HCT116 (cell line): ENCODE measurements around the gene PRMT3. TPM values are rescaled to one million over a fixed set of nuclear protein-coding genes. Genes with fewer than 3 reads are reported as not detected.
"Not testable (repeated sequence)": the region's sequence is repeated elsewhere in the genome, so short reads cannot be mapped to it uniquely, and the experiment has no call there.

Source experiments
- ATAC-seq: fragments of 200-7000 bp; cut with Tn5 transposase; 2 replicates; pipeline ENCODE4 v1.9.1; 2020; ENCODE audit warnings: mild to moderate bottlenecking, moderate library complexity
- BruUV-seq: library from RNA; stranded (reverse); fragments of 400-500 nt; replicated peaks from 2 replicates; lab custom pipeline; 2021; lab: Mats Ljungman, UMichigan
- CTCF ChIA-PET: fragments of 300-600 bp; sonication (Branson Sonifier 250); formaldehyde crosslinking; loops from one replicate; lab custom pipeline; 2021; ENCODE audit warnings: antibody characterized with exemption; lab: Charles Lee
- POLR2A ChIA-PET: fragments of 300-600, 350-600 bp; sonication (Branson Sonifier 250); formaldehyde crosslinking; loops from one replicate; lab custom pipeline; 2021; ENCODE audit warnings: antibody characterized with exemption; lab: Charles Lee
- RAD21 ChIA-PET, 2 experiments: fragments of 300-600 bp; sonication (Branson Sonifier 250); formaldehyde crosslinking; loops; one replicate each; lab custom pipeline; 2023; ENCODE audit warnings: low total read pairs in 2 of 2; ENCODE audit not compliant: uncharacterized antibody in 2 of 2, unreplicated experiment in 2 of 2, low non-redundant PET in 1 of 2; lab: Charles Lee
- DNase-seq: peaks from one replicate; pipeline ENCODE4 v3.0.0-alpha.2; 2010; ENCODE audit warnings: low read depth, low spot score
- H2AFZ ChIP-seq: fragments of 200-600 bp; shearing (Covaris generic), sonication (generic); 2 replicates; pipeline ENCODE4 v1.6.1; 2017; ENCODE audit warnings: low read depth, mixed run types, mixed read lengths, antibody characterized with exemption, low read length; ENCODE audit not compliant: poor library complexity, severe bottlenecking
- H3K27ac ChIP-seq: 2 replicates; pipeline ENCODE4 v1.5.1; 2012; ENCODE audit warnings: low read depth, low read length
- H3K27me3 ChIP-seq: fragments of 200-600 bp; sonication (generic); 2 replicates; pipeline ENCODE4 v1.6.1; 2016; ENCODE audit warnings: mixed run types, low read length, mixed read lengths; ENCODE audit not compliant: insufficient read depth
- H3K36me3 ChIP-seq, 2 experiments: fragments of 200-500 bp in 1 of 2; fragments of 200-600 bp in 1 of 2; sonication (Bioruptor generic) in 1 of 2; sonication (generic) in 1 of 2; 2 replicates each; pipeline versions ENCODE4 v1.5.1 to v1.6.1; 2014 to 2016; ENCODE audit warnings: low read length in 2 of 2, inconsistent platforms in 1 of 2, mixed read lengths in 1 of 2, mixed run types in 1 of 2; ENCODE audit not compliant: insufficient read depth in 2 of 2, control insufficient read depth in 1 of 2
- H3K4me1 ChIP-seq, 2 experiments: fragments of 200-600 bp in 1 of 2; sonication (generic) in 1 of 2; 2 replicates each; pipeline versions ENCODE4 v1.5.1 to v1.6.1; 2012 to 2017; ENCODE audit warnings: low read length in 2 of 2, inconsistent platforms in 1 of 2, mild to moderate bottlenecking in 1 of 2, mixed read lengths in 1 of 2, mixed run types in 1 of 2, moderate library complexity in 1 of 2; ENCODE audit not compliant: insufficient read depth in 2 of 2, control insufficient read depth in 1 of 2
- H3K4me2 ChIP-seq: fragments of 200-600 bp; sonication (generic); 2 replicates; pipeline ENCODE4 v1.6.1; 2017; ENCODE audit warnings: mixed run types, low read length, mixed read lengths
- H3K4me3 ChIP-seq, 2 experiments: fragments of 200-600 bp in 1 of 2; sonication (generic) in 1 of 2; replicated peaks in 1 of 2; 2 replicates each; pipeline ENCODE4 v1.5.1; 2011 to 2016; ENCODE audit warnings: low read length in 2 of 2, control low read depth in 1 of 2, low read depth in 1 of 2, mild to moderate bottlenecking in 1 of 2, mixed read lengths in 1 of 2, mixed run types in 1 of 2
- H3K79me2 ChIP-seq: fragments of 200-600 bp; sonication (generic); 2 replicates; pipeline ENCODE4 v1.6.1; 2017; ENCODE audit warnings: mild to moderate bottlenecking, mixed run types, low read length, moderate library complexity, mixed read lengths; ENCODE audit not compliant: insufficient read depth
- H3K9ac ChIP-seq: fragments of 200-600 bp; sonication (generic); 2 replicates; pipeline ENCODE4 v1.6.1; 2016; ENCODE audit warnings: low read length, mixed read lengths
- H3K9me2 ChIP-seq: fragments of 200-600 bp; sonication (generic), shearing (Covaris generic); 2 replicates; pipeline ENCODE4 v1.6.1; 2017; ENCODE audit warnings: mixed run types, mild to moderate bottlenecking, moderate library complexity; ENCODE audit not compliant: insufficient read depth
- H3K9me3 ChIP-seq, 2 experiments: fragments of 200-500 bp in 1 of 2; fragments of 200-600 bp in 1 of 2; sonication (Bioruptor generic) in 1 of 2; sonication (generic) in 1 of 2; 2 replicates each; pipeline ENCODE4 v1.6.1; 2014 to 2017; ENCODE audit warnings: low read length in 2 of 2, mixed read lengths in 2 of 2, inconsistent platforms in 1 of 2, low read depth in 1 of 2, mild to moderate bottlenecking in 1 of 2, mixed run types in 1 of 2, moderate library complexity in 1 of 2; ENCODE audit not compliant: control insufficient read depth in 1 of 2, insufficient read depth in 1 of 2
- H4K20me1 ChIP-seq: fragments of 200-600 bp; sonication (generic), shearing (Covaris generic); 2 replicates; pipeline ENCODE4 v1.6.1; 2017; ENCODE audit warnings: mixed run types, mild to moderate bottlenecking, moderate library complexity; ENCODE audit not compliant: insufficient read depth
- ATF3 ChIP-seq: IDR thresholded peaks from 2 replicates; pipeline ENCODE4 v1.6.1; 2012
- CTCF ChIP-seq, 3 experiments: fragments of 200-600 bp in 1 of 3; sonication (generic) in 1 of 3; IDR thresholded peaks in 2 of 3; conservative IDR thresholded peaks in 1 of 3; 2 replicates each; pipeline ENCODE4 v1.5.1; 2012 to 2017; ENCODE audit warnings: low read depth in 2 of 3, low read length in 2 of 3, antibody characterized with exemption in 1 of 3, borderline replicate concordance in 1 of 3, control low read depth in 1 of 3, mild to moderate bottlenecking in 1 of 3, mixed read lengths in 1 of 3, mixed run types in 1 of 3, moderate library complexity in 1 of 3; ENCODE audit not compliant: insufficient read depth in 1 of 3
- EZH2 ChIP-seq: fragments of 200-600 bp; sonication (generic); IDR thresholded peaks from 2 replicates; pipeline ENCODE4 v1.6.1; 2017; ENCODE audit warnings: antibody characterized with exemption, mixed run types
- EZH2phosphoT487 ChIP-seq: fragments of 200-600 bp; IDR thresholded peaks from 2 replicates; pipeline ENCODE4 v1.6.1; 2018; ENCODE audit warnings: antibody characterized with exemption, borderline replicate concordance
- REST ChIP-seq: IDR thresholded peaks from 2 replicates; pipeline ENCODE4 v1.6.1; 2012; ENCODE audit warnings: low read depth
- SP1 ChIP-seq: IDR thresholded peaks from 2 replicates; pipeline ENCODE4 v1.6.1; 2012; ENCODE audit warnings: low read depth
- ZFX ChIP-seq: fragments of 450-650 bp; IDR thresholded peaks from 2 replicates; pipeline ENCODE4 v1.6.1; 2017
- intact Hi-C: fragments of 100-400 bp; cut with micrococcal nuclease; formaldehyde crosslinking; loops from 2 replicates; pipeline ENCODE4 v1.10.0; 2022
- total RNA-seq: library from RNA; stranded (reverse); gene quantifications from one replicate; pipeline ENCODE4 v1.2.1, GENCODE V29; 2021; ENCODE audit not compliant: unreplicated experiment

The PRMT3 gene
- total RNA-seq, 1 experiment from 2014 or later: 24.3 TPM

DNA sequence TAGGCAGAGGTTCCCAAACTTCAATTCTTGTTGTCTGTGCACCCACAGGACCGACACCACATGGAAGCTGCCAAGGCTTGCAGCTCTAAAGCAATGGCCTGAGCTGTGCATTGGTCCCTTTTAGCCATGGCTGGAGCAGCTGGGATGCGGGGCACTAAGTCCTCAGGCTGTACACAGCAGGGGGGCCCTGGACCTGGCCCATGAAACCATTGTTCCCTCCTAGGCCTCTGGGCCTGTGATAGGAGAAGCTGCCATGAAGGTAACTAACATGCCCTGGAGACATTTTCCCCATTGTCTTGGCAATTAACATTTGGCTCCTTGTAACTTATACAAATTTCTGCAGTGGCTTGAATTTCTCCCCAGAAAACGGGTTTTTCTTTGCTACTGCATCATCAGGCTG lies 168.3 kb downstream of the PRMT3 start:
- ATAC-seq: no peak
- intact Hi-C loops: no loop called here
- H3K9ac ChIP-seq: no peak overlapping the region
- no peaks in the 10 kb centered on the region for H3K79me2 ChIP-seq
- no peak for DNase-seq
- no peak overlapping the region for H3K27ac ChIP-seq
- no peak overlapping the region for H3K4me3 ChIP-seq
- H2AFZ ChIP-seq: no peak overlapping the region
- BruUV-seq: no TSS peak
- RAD21 ChIA-PET: no interaction called here
- no peaks in the 10 kb centered on the region for H3K9me2 ChIP-seq
- no peak overlapping the region for H3K4me2 ChIP-seq
- no peaks in the 10 kb centered on the region for H3K4me1 ChIP-seq
- CTCF ChIA-PET: no interaction called here
- H3K27me3 ChIP-seq: peaks cover 26% of the 10 kb centered on the region
- no peaks in the 10 kb centered on the region for H3K36me3 ChIP-seq
- TF ChIP-seq EZH2phosphoT487 (no peak), ATF3 (no peak), REST (no peak), SP1 (no peak), ZFX (no peak), CTCF (IDR thresholded peaks at IDR 0.05 in 2 of 3, conservative IDR thresholded peaks at IDR 0.05 in 1 of 3; ENCODE audit: borderline replicate concordance in 1 of 3, insufficient read depth in 1 of 3, low read depth in 2 of 3, low read length in 2 of 3) (no peak), EZH2 (no peak)
- TF ChIP-seq, all 23 proteins: peak for 0
- Histone ChIP-seq H4K20me1 (no peaks in the 10 kb centered on the region), H3K9me3 (no peaks in the 10 kb centered on the region)
- POLR2A ChIA-PET: no interaction called here

- BruUV-seq, intact Hi-C loops, H3K9ac ChIP-seq, H3K9me2 ChIP-seq, RAD21 ChIA-PET, H3K4me2 ChIP-seq, H3K4me3 ChIP-seq, H2AFZ ChIP-seq, CTCF ChIA-PET, H3K4me1 ChIP-seq, H3K36me3 ChIP-seq, H3K9me3 ChIP-seq, H3K27ac ChIP-seq, DNase-seq, H4K20me1 ChIP-seq, ATAC-seq, POLR2A ChIA-PET, H3K79me2 ChIP-seq: not testable (repeated sequence)
- peaks cover 32% of the 10 kb centered on the region for H3K27me3 ChIP-seq
Measured at GRCh38 chr11:20556396-20556795, 168.9 kb downstream of the PRMT3 start.
